ENCODE data around the gene KRCC1. TPM values are rescaled to one million over a fixed set of nuclear protein-coding genes. Genes with fewer than 3 reads are reported as not detected.

Gene KRCC1
- polyA plus RNA-seq, 2 of the 4 experiments (the other 2 are of a cell fraction) = 16.2 to 49.0 TPM

- Histone ChIP-seq H3K4me3 (no peak overlapping the region), H3K27ac (no peak overlapping the region), H3K4me2 (no peak overlapping the region), H3K9me3 (no peaks in the 10 kb centered on the region), H3K4me1 (no peaks in the 10 kb centered on the region)
- ChIA-PET POLR2A (no interaction called here), CTCF (interaction anchor here (0.6 to 1.9 kb wide), 5 partner anchors 12 to 211 kb away, joined by 3 to 6 read pairs (median 3); no protein-coding TSS in a partner anchor)
- no peak for FAIRE-seq
- 34% methylated on average over 5 of the region's 5 CpGs for WGBS (ENCODE audit: missing lambda C conversion rate)
- TF ChIP-seq HDAC2 (IDR thresholded peaks at IDR 0.05) (no peak), CTCF (IDR thresholded peaks at IDR 0.05) (no peak), E2F6 (IDR thresholded peaks at IDR 0.05; ENCODE audit: borderline replicate concordance, low read depth) (no peak), ZFP36 (IDR thresholded peaks at IDR 0.05; ENCODE audit: borderline replicate concordance, partially characterized antibody) (no peak), RCOR1 (IDR thresholded peaks at IDR 0.05; ENCODE audit: low read depth, low read length) (no peak), USF2 (IDR thresholded peaks at IDR 0.05) (no peak), FOSB (CRISPR knock-in tag; IDR thresholded peaks at IDR 0.05) (no peak), POLR2A (IDR thresholded peaks at IDR 0.05; ENCODE audit: low read length) (no peak), CHD2 (IDR thresholded peaks at IDR 0.05; ENCODE audit: low read length, partially characterized antibody) (no peak), ZSCAN20 (CRISPR knock-in tag; IDR thresholded peaks at IDR 0.05) (no peak), CHD4 (IDR thresholded peaks at IDR 0.05; ENCODE audit: borderline replicate concordance) (no peak), NFE2L2 (conservative IDR thresholded peaks at IDR 0.05; ENCODE audit: low read length) (no peak), RNF2 (IDR thresholded peaks at IDR 0.05; ENCODE audit: borderline replicate concordance, low read depth) (no peak)
- TF ChIP-seq, protein P1, sequence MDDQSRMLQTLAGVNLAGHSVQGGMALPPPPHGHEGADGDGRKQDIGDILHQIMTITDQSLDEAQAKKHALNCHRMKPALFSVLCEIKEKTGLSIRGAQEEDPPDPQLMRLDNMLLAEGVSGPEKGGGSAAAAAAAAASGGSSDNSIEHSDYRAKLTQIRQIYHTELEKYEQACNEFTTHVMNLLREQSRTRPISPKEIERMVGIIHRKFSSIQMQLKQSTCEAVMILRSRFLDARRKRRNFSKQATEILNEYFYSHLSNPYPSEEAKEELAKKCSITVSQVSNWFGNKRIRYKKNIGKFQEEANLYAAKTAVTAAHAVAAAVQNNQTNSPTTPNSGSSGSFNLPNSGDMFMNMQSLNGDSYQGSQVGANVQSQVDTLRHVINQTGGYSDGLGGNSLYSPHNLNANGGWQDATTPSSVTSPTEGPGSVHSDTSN (IDR thresholded peaks at IDR 0.05) = no peak
- TF ChIP-seq, protein P2, sequence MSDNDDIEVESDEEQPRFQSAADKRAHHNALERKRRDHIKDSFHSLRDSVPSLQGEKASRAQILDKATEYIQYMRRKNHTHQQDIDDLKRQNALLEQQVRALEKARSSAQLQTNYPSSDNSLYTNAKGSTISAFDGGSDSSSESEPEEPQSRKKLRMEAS (IDR thresholded peaks at IDR 0.05) = no peak
- DNase-seq (ENCODE audit: low read depth in 1 of 2, low spot score in 1 of 2) = no peak
- ATAC-seq = no peak
Observed at GRCh38 chr2:88096708-88097107, 41.1 kb upstream of the KRCC1 start.

DNA sequence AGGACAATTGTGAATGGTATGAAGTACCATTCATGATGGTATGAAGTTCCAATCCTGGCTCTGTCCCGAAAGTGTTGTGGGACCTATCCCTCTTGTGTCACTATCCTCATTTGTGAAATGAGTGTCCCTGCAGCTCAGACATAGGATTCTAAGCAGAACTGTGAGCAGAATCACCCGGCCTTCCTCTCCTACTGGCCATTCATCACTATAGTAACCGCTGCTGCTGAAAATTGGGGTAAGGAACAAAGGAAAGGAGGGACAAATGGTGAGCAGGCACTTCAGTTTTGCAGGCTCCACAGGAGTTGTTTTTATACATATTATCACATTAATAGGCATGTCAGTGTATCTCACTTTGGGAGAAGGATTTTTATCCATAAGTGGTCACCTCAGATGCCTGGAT is 39.4 kb upstream of the KRCC1 start:
- ATAC-seq = no peak

GRCh38 chr2:88092773-88093172 is 37.2 kb upstream of the KRCC1 start:
- ATAC-seq = no peak
- no peak overlapping the region for H3K4me2 ChIP-seq
- CTCF ChIA-PET = interaction anchor here (1.5 kb wide), 1 partner anchor 91 kb away, joined by 4 read pairs; no protein-coding TSS in a partner anchor
- no peaks in the 10 kb centered on the region for H3K4me1 ChIP-seq
- H3K9me3 ChIP-seq = no peaks in the 10 kb centered on the region
- H3K4me3 ChIP-seq = no peak overlapping the region
- POLR2A ChIA-PET = no interaction called here
- H3K27ac ChIP-seq = no peak overlapping the region
- FAIRE-seq = no peak
- no peak for DNase-seq (ENCODE audit: low read depth in 1 of 2, low spot score in 1 of 2)
- TF ChIP-seq MAFK (IDR thresholded peaks at IDR 0.05; ENCODE audit: partially characterized antibody) (no peak), ZC3H11A (IDR thresholded peaks at IDR 0.05) (no peak), BCL3 (IDR thresholded peaks at IDR 0.05) (no peak), FOXS1 (CRISPR knock-in tag; IDR thresholded peaks at IDR 0.05) (no peak), ATOH8 (CRISPR knock-in tag; IDR thresholded peaks at IDR 0.05; ENCODE audit: low read depth) (no peak), ZFP36 (IDR thresholded peaks at IDR 0.05; ENCODE audit: borderline replicate concordance, partially characterized antibody) (no peak), SMC3 (IDR thresholded peaks at IDR 0.05) (no peak), EHF (CRISPR knock-in tag; IDR thresholded peaks at IDR 0.05) (no peak), CBX2 (IDR thresholded peaks at IDR 0.05; ENCODE audit: borderline replicate concordance, low read depth) (no peak), RFX5 (IDR thresholded peaks at IDR 0.05) (no peak), NR3C1 (IDR thresholded peaks at IDR 0.05) (no peak)

More for the DNA sequence above, 39.4 kb upstream of the KRCC1 start:
- Histone ChIP-seq H3K4me3 (no peak overlapping the region), H3K4me1 (no peaks in the 10 kb centered on the region), H3K9me3 (no peaks in the 10 kb centered on the region), H3K27ac (no peak overlapping the region), H3K4me2 (no peak overlapping the region)
- WGBS (ENCODE audit: missing lambda C conversion rate) = 8% methylated on average over 3 of the region's 3 CpGs
- no peak for FAIRE-seq
- DNase-seq (ENCODE audit: low read depth in 1 of 2, low spot score in 1 of 2) = no peak
- CTCF ChIA-PET = interaction anchor here (0.6 to 1.8 kb wide), 4 partner anchors 12 to 256 kb away, joined by 3 to 5 read pairs (median 4); no protein-coding TSS in a partner anchor
- POLR2A ChIA-PET = no interaction called here
- TF ChIP-seq NR3C1 (IDR thresholded peaks at IDR 0.05) (no peak), FOSB (CRISPR knock-in tag; IDR thresholded peaks at IDR 0.05) (no peak), SREBF2 (IDR thresholded peaks at IDR 0.05) (no peak), CHD2 (IDR thresholded peaks at IDR 0.05; ENCODE audit: low read length, partially characterized antibody) (no peak), RFX5 (IDR thresholded peaks at IDR 0.05) (no peak), NPAS2 (CRISPR knock-in tag; IDR thresholded peaks at IDR 0.05; ENCODE audit: borderline replicate concordance) (no peak)
- TF ChIP-seq, protein P1 (IDR thresholded peaks at IDR 0.05) = no peak

All from A549 (cell line).